ENCODE measurements around the gene OR10X1. TPM values are rescaled to one million over a fixed set of nuclear protein-coding genes. Genes with fewer than 3 reads are reported as not detected.

Gene OR10X1
- polyA plus RNA-seq (2011; rRNA removed) (not detected in 2 replicates), polyA minus RNA-seq (2011; rRNA and poly(A)+ RNA removed) (not detected in 2 replicates)

GRCh38 chr1:158579733-158580132 lies at the start of gene OR10X1:
Gene OR10X1 (minus strand): TSS chr1:158579899. CDS start chr1:158579899, 0 bp downstream.
- no peaks in the 10 kb centered on the region for H3K27me3 ChIP-seq (ENCODE audit: control insufficient read depth, insufficient read depth, low read length)
- no peak for DNase-seq (ENCODE audit: low read depth, low spot score)
- no peak within 1 kb of the TSS for H3K27ac ChIP-seq (ENCODE audit: low read depth, low read length)
- no peak within 1 kb of the TSS for H3K4me3 ChIP-seq (ENCODE audit: low read depth, low read length)
- POLR2A ChIA-PET: no interaction called here
- no peaks in the 10 kb centered on the region for H3K9me3 ChIP-seq (ENCODE audit: control insufficient read depth, insufficient read depth, low read length)
- no peak for TF ChIP-seq CTCF (IDR thresholded peaks at IDR 0.05; ENCODE audit: low read depth, low read length)
- CTCF ChIA-PET: no interaction called here

DNA sequence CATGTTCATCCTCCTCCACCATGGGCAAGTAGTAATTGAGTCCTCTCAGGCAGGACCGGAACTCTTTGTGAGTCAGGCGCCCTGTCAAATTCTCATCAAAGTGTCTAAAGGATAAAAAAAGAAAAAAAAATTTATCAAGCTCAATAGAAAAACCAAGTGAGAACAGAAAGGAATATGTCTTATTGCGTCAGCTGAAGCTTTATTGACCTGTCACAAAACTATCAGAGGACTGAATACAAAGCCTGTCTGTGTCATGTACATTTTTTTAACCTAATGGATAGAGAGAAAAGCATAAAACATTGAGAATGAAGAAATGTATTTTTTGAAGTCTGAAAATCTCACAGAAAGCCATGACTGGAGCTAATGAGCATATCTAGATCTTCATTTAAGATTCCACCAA lies 34.1 kb upstream of the OR10X1 start:
- Histone ChIP-seq H3K4me3 (ENCODE audit: low read depth, low read length) (no peak overlapping the region), H3K27ac (ENCODE audit: low read depth, low read length) (no peak overlapping the region), H3K27me3 (ENCODE audit: control insufficient read depth, insufficient read depth, low read length) (no peaks in the 10 kb centered on the region), H3K9me3 (ENCODE audit: control insufficient read depth, insufficient read depth, low read length) (no peaks in the 10 kb centered on the region)
- TF ChIP-seq CTCF (IDR thresholded peaks at IDR 0.05; ENCODE audit: low read depth, low read length): no peak
- ChIA-PET POLR2A (no interaction called here), CTCF (no interaction called here)
- DNase-seq (ENCODE audit: low read depth, low spot score): no peak

GRCh38 chr1:158611916-158612315 lies 32.2 kb upstream of the OR10X1 start:
- ChIA-PET CTCF (no interaction called here), POLR2A (no interaction called here)
- no peak overlapping the region for H3K4me3 ChIP-seq (ENCODE audit: low read depth, low read length)
- no peak for DNase-seq (ENCODE audit: low read depth, low spot score)
- H3K27me3 ChIP-seq (ENCODE audit: control insufficient read depth, insufficient read depth, low read length): no peaks in the 10 kb centered on the region
- no peak overlapping the region for H3K27ac ChIP-seq (ENCODE audit: low read depth, low read length)
- no peak for TF ChIP-seq CTCF (IDR thresholded peaks at IDR 0.05; ENCODE audit: low read depth, low read length)
- H3K9me3 ChIP-seq (ENCODE audit: control insufficient read depth, insufficient read depth, low read length): no peaks in the 10 kb centered on the region

DNA sequence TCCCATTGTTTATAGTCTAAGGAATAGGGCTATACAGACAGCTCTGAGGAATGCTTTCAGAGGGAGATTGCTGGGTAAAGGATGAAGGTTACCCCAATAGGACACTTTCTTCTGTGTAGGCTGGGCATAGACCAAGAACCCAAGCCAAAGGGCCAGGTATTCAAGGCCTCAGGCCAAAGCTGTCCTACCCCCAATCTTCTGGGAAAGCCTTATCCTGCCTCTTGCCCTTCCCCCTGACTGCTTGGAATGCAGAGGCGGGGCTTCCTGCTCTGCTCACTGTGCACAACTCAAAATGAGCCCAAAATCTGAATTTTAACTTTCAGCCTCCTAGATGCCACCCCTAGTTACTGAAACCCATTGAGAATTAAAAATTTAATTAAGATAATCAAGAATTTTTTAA lies 27.6 kb upstream of the OR10X1 start:
- Histone ChIP-seq H3K27me3 (ENCODE audit: control insufficient read depth, insufficient read depth, low read length) (no peaks in the 10 kb centered on the region), H3K4me3 (ENCODE audit: low read depth, low read length) (no peak overlapping the region), H3K27ac (ENCODE audit: low read depth, low read length) (no peak overlapping the region), H3K9me3 (ENCODE audit: control insufficient read depth, insufficient read depth, low read length) (no peaks in the 10 kb centered on the region)
- CTCF ChIA-PET: no interaction called here
- POLR2A ChIA-PET: no interaction called here
- no peak for DNase-seq (ENCODE audit: low read depth, low spot score)
- no peak for TF ChIP-seq CTCF (IDR thresholded peaks at IDR 0.05; ENCODE audit: low read depth, low read length)

- H3K9me3 ChIP-seq (ENCODE audit: control insufficient read depth, insufficient read depth, low read length): no peaks in the 10 kb centered on the region
- ChIA-PET POLR2A (no interaction called here), CTCF (no interaction called here)
- no peak within 1 kb of the TSS for H3K27ac ChIP-seq (ENCODE audit: low read depth, low read length)
- no peak within 1 kb of the TSS for H3K4me3 ChIP-seq (ENCODE audit: low read depth, low read length)
- H3K27me3 ChIP-seq (ENCODE audit: control insufficient read depth, insufficient read depth, low read length): no peaks in the 10 kb centered on the region
- TF ChIP-seq CTCF (IDR thresholded peaks at IDR 0.05; ENCODE audit: low read depth, low read length): no peak
- no peak for DNase-seq (ENCODE audit: low read depth, low spot score)
These were observed 25.3 kb upstream of the OR10X1 start, which contains the start of gene OR10Z1 for GRCh38 chr1:158604968-158605367. Gene OR10Z1 (plus strand): TSS chr1:158605268. CDS start chr1:158606439, 1,171 bp downstream.

Measured in AG04450 (cell line).